OCI-LY1 (cell line): ENCODE results near the gene MEIS1.

Source experiments
- H2AFZ ChIP-seq: fragments of 200-600 bp; sonication (generic), shearing (Covaris generic); 2 replicates; pipeline ENCODE4 v1.6.0; 2014; ENCODE audit warnings: antibody characterized with exemption, mild to moderate bottlenecking, low read length
- H3F3A ChIP-seq: fragments of 200-600 bp; sonication (generic), shearing (Covaris generic); 2 replicates; pipeline ENCODE4 v1.6.0; 2014; ENCODE audit warnings: mild to moderate bottlenecking, antibody characterized with exemption, low read length, moderate library complexity; ENCODE audit not compliant: insufficient read depth
- H3K27ac ChIP-seq: fragments of 200-600 bp; sonication (generic); 2 replicates; pipeline ENCODE4 v1.5.1; 2014; ENCODE audit warnings: low read length, mixed run types, mild to moderate bottlenecking, low read depth; ENCODE audit not compliant: poor library complexity, severe bottlenecking
- H3K27me3 ChIP-seq: fragments of 200-600 bp; sonication (generic); 2 replicates; pipeline ENCODE4 v1.6.0; 2014; ENCODE audit warnings: antibody characterized with exemption, mild to moderate bottlenecking, low read length, moderate library complexity; ENCODE audit not compliant: insufficient read depth
- H3K36me3 ChIP-seq: fragments of 200-600 bp; sonication (generic); 2 replicates; pipeline ENCODE4 v1.6.1; 2014; ENCODE audit warnings: mild to moderate bottlenecking, antibody characterized with exemption, low read length, moderate library complexity, mixed read lengths; ENCODE audit not compliant: insufficient read depth
- H3K4me1 ChIP-seq: fragments of 200-600 bp; sonication (generic); 2 replicates; pipeline ENCODE4 v1.5.1; 2014; ENCODE audit warnings: mild to moderate bottlenecking, low read length, moderate library complexity; ENCODE audit not compliant: insufficient read depth, severe bottlenecking
- H3K4me2 ChIP-seq: fragments of 200-600 bp; sonication (generic), shearing (Covaris generic); 2 replicates; pipeline ENCODE4 v1.6.1; 2014; ENCODE audit warnings: low read length
- H3K4me3 ChIP-seq: fragments of 200-600 bp; sonication (generic); 2 replicates; pipeline ENCODE4 v1.5.1; 2014; ENCODE audit warnings: low read length, low read depth, mild to moderate bottlenecking, mixed read lengths; ENCODE audit not compliant: poor library complexity, severe bottlenecking
- H3K79me2 ChIP-seq: fragments of 200-600 bp; shearing (Covaris generic); 2 replicates; pipeline ENCODE4 v1.6.1; 2016; ENCODE audit warnings: mixed run types, low read length, mixed read lengths; ENCODE audit not compliant: insufficient read depth
- H3K9ac ChIP-seq: fragments of 200-600 bp; sonication (generic), shearing (Covaris generic); 2 replicates; pipeline ENCODE4 v1.6.1; 2014; ENCODE audit warnings: mild to moderate bottlenecking, low read length, mixed read lengths
- H3K9me2 ChIP-seq: fragments of 200-600 bp; sonication (generic), shearing (Covaris generic); 2 replicates; pipeline ENCODE4 v1.6.1; 2014; ENCODE audit warnings: low read depth, mild to moderate bottlenecking, low read length, mixed read lengths
- H3K9me3 ChIP-seq: fragments of 200-600 bp; shearing (Covaris generic); 2 replicates; pipeline ENCODE4 v1.6.1; 2014; ENCODE audit warnings: low read length, mixed read lengths
- H4K20me1 ChIP-seq: fragments of 200-600 bp; sonication (generic), shearing (Covaris generic); 2 replicates; pipeline ENCODE4 v1.6.0; 2016; ENCODE audit warnings: mild to moderate bottlenecking, low read length; ENCODE audit not compliant: insufficient read depth
- CTCF ChIP-seq: fragments of 200-600 bp; sonication (generic), shearing (Covaris generic); IDR thresholded peaks from 2 replicates; pipeline ENCODE4 v1.5.1; 2017; ENCODE audit warnings: mild to moderate bottlenecking, antibody characterized with exemption, low read length, moderate library complexity, mixed read lengths
- EZH2 ChIP-seq: fragments of 200-600 bp; sonication (generic), shearing (Covaris generic); IDR thresholded peaks from 2 replicates; pipeline ENCODE4 v1.8.0; 2017; ENCODE audit warnings: borderline replicate concordance, mixed run types, mild to moderate bottlenecking, antibody characterized with exemption, low read length, moderate library complexity, mixed read lengths

Gene MEIS1

DNA sequence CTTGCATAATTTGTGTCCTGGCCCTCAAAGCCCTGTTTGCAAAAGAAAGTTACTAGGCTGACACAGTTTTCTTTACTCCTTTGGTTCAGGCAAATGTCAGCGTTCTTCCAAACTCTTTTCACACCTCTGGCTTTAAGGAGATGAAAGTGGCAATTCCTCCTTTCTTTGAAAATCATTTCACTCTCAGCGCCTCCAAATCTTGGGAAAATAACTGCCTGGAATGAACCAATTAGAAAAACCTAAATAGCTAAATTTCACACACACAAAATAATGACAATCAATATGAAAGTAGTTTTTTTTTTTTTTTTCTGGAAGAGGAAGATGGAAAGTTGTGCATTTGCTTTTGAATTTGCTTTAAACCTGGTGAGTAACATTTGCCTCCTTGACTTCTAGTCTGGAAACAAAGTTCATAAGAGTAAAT is 1.7 kb downstream of the MEIS1 start:
- no peaks in the 10 kb centered on the region for H3F3A ChIP-seq
- H3K4me2 ChIP-seq, result no peak overlapping the region
- H3K4me1 ChIP-seq, result no peaks in the 10 kb centered on the region
- H3K27ac ChIP-seq, result no peak overlapping the region
- H3K9ac ChIP-seq, result no peak overlapping the region
- H2AFZ ChIP-seq, result no peak overlapping the region
- H3K9me3 ChIP-seq, result no peaks in the 10 kb centered on the region
- no peaks in the 10 kb centered on the region for H4K20me1 ChIP-seq
- H3K4me3 ChIP-seq, result no peak overlapping the region
- H3K9me2 ChIP-seq, result no peaks in the 10 kb centered on the region
- H3K79me2 ChIP-seq, result no peaks in the 10 kb centered on the region
- H3K36me3 ChIP-seq, result no peaks in the 10 kb centered on the region
- no peak for TF ChIP-seq EZH2
- no peak for TF ChIP-seq CTCF
- H3K27me3 ChIP-seq, result 0 out of 2 replicates have a peak, but pooled peaks cover 6% of the 10 kb centered on the region

DNA sequence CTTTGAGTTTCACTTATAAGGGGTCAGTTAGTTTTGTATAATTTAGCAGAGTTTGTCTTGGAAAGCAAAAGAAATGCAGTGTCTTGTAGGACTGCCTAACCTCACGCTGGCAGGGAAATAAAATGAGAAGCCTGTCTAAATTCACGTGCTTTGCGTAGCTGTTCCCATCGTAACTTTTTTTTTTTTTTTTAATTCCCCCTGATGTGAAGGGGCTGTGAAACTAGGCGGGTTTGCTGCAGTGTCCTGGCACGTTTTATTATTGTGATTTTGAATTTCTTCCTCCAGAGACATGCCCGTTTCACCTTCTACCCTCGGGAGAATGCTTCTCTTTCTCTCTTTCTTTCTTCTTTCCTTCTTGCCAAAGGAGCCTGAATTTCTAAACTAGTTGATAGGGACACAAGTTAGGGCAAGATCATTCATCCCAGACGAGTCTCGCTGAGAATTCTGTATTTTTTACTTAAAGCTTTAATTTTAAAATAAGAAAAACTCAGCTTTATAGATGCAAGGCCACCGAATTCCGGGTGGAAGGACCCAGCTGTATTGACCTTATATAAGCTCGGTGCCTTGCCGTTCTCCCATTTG is 2.3 kb downstream of the MEIS1 start:
- H3K4me2 ChIP-seq, result no peak overlapping the region
- H3K36me3 ChIP-seq, result no peaks in the 10 kb centered on the region
- H3K9ac ChIP-seq, result no peak overlapping the region

DNA sequence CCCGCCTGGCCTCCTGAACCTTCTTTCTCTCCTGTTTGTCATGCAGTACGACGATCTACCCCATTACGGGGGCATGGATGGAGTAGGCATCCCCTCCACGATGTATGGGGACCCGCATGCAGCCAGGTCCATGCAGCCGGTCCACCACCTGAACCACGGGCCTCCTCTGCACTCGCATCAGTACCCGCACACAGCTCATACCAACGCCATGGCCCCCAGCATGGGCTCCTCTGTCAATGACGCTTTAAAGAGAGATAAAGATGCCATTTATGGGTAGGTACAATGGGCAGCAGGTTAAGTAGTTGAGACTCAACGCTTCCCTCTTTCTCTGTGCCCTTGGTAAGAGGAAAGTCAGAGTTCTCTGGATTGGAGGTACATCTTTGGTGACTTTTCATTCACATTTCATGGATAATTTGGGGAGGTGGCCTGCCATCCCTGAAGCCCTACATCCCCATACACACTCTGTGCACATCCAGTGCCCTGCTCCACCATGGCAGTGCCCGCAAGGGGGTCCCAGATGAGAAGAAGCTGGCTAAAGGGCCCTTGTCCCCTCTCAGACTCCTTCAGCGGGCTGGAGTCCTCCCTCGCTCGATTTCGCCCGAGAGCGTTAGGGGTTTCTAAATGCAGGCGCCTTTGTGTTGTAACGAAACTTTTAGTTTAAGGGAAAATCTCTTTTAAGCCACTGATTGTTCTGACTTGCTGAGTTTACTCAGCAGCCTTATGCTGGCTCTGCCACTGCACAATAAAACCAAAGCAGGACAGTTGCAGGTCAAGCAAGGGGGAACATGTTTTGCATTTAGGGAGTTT is 3.0 kb downstream of the MEIS1 start:
- Histone ChIP-seq H3K4me1 (no peaks in the 10 kb centered on the region), H3K9me3 (no peaks in the 10 kb centered on the region), H3K27me3 (0 out of 2 replicates have a peak, but pooled peaks cover 6% of the 10 kb centered on the region), H3F3A (no peaks in the 10 kb centered on the region), H3K4me2 (no peak overlapping the region), H3K9me2 (no peaks in the 10 kb centered on the region), H2AFZ (no peak overlapping the region), H3K27ac (no peak overlapping the region), H3K79me2 (no peaks in the 10 kb centered on the region), H3K9ac (no peak overlapping the region), H3K36me3 (no peaks in the 10 kb centered on the region), H3K4me3 (no peak overlapping the region), H4K20me1 (no peaks in the 10 kb centered on the region)
- TF ChIP-seq CTCF (no peak), EZH2 (no peak)

More for the DNA sequence above, 2.3 kb downstream of the MEIS1 start:
- no peak overlapping the region for H3K4me3 ChIP-seq
- H3K9me2 ChIP-seq, result no peaks in the 10 kb centered on the region
- no peak overlapping the region for H3K27ac ChIP-seq
- no peaks in the 10 kb centered on the region for H3K79me2 ChIP-seq
- no peaks in the 10 kb centered on the region for H3K9me3 ChIP-seq
- no peak overlapping the region for H2AFZ ChIP-seq
- H3K27me3 ChIP-seq, result 0 out of 2 replicates have a peak, but pooled peaks cover 6% of the 10 kb centered on the region
- no peaks in the 10 kb centered on the region for H3F3A ChIP-seq
- no peaks in the 10 kb centered on the region for H4K20me1 ChIP-seq
- TF ChIP-seq CTCF (no peak), EZH2 (no peak)
- H3K4me1 ChIP-seq, result no peaks in the 10 kb centered on the region
